B cell (primary cell): ENCODE results near the gene SLC43A1. TPM values are rescaled to one million over a fixed set of nuclear protein-coding genes. Genes with fewer than 3 reads are reported as not detected.

Source experiments
- ATAC-seq: fragments of 200-7000 bp; cut with Tn5 transposase; one replicate; pipeline ENCODE4 v1.10.0; 2021; ENCODE audit warnings: low read depth, mild to moderate bottlenecking, moderate number of reproducible peaks, moderate library complexity
- CTCF ChIA-PET: fragments of 350-600 bp; sonication (Branson Sonifier 250); formaldehyde crosslinking; loops from one replicate; lab custom pipeline; 2021; ENCODE audit warnings: antibody characterized with exemption, inconsistent platforms; lab: Charles Lee
- POLR2A ChIA-PET: fragments of 350-600 bp; sonication (Branson Sonifier 250); formaldehyde crosslinking; loops from one replicate; lab custom pipeline; 2021; ENCODE audit warnings: antibody characterized with exemption; lab: Charles Lee
- DNase-seq: peaks from one replicate; pipeline ENCODE4 v3.0.0; 2013
- H2AFZ ChIP-seq: 2 replicates; pipeline ENCODE4 v1.6.1; 2012; ENCODE audit warnings: mild to moderate bottlenecking, low read depth, low read length; ENCODE audit not compliant: insufficient read depth, poor library complexity, severe bottlenecking
- H3K27ac ChIP-seq, 2 donors: 1 replicate in 1 of 2; 2 replicates in 1 of 2; pipeline ENCODE4 v1.5.1; 2012 to 2013; ENCODE audit warnings: low read length in 2 of 2, mild to moderate bottlenecking in 2 of 2, moderate library complexity in 1 of 2
- H3K27me3 ChIP-seq, 4 experiments: fragments of 200-600 bp in 1 of 4; sonication (generic) in 1 of 4; replicated peaks in 1 of 4; 1 replicate in 2 of 4; 2 replicates in 2 of 4; pipeline versions ENCODE4 v1.6.1 to v1.7.0; 2013 to 2016; ENCODE audit warnings: low read length in 3 of 4, mild to moderate bottlenecking in 2 of 4, mixed read lengths in 1 of 4, moderate library complexity in 1 of 4; ENCODE audit not compliant: insufficient read depth in 4 of 4, control insufficient read depth in 3 of 4; ENCODE audit errors: control extremely low read depth in 1 of 4
- H3K36me3 ChIP-seq, 2 experiments: replicated peaks in 1 of 2; 1 replicate in 1 of 2; 2 replicates in 1 of 2; pipeline versions ENCODE4 v1.6.1 to v1.7.1; 2013; ENCODE audit warnings: low read length in 1 of 2; ENCODE audit not compliant: insufficient read depth in 2 of 2, control insufficient read depth in 1 of 2; ENCODE audit errors: control extremely low read depth in 1 of 2, extremely low read depth in 1 of 2
- H3K4me1 ChIP-seq, 2 donors: fragments of 200-600 bp in 1 of 2; sonication (generic) in 1 of 2; 1 replicate in 1 of 2; 2 replicates in 1 of 2; pipeline versions ENCODE4 v1.5.1 to v1.6.1; 2013 to 2017; ENCODE audit warnings: low read length in 2 of 2; ENCODE audit not compliant: control insufficient read depth in 2 of 2, insufficient read depth in 2 of 2
- H3K4me2 ChIP-seq: replicated peaks from 2 replicates; pipeline ENCODE3; 2012; ENCODE audit warnings: mild to moderate bottlenecking, low read depth, low read length; ENCODE audit not compliant: poor library complexity, severe bottlenecking
- H3K4me3 ChIP-seq, 5 experiments: fragments of 200-600 bp in 1 of 5; sonication (generic) in 1 of 5; 1 replicate in 3 of 5; 2 replicates in 2 of 5; pipeline versions ENCODE4 v1.5.1 to v1.7.0; 2011 to 2016; ENCODE audit warnings: low read length in 4 of 5, mild to moderate bottlenecking in 4 of 5, low read depth in 2 of 5, control low read depth in 1 of 5, moderate library complexity in 1 of 5; ENCODE audit not compliant: insufficient read depth in 1 of 5; ENCODE audit errors: control extremely low read depth in 1 of 5, extremely low read depth in 1 of 5
- H3K79me2 ChIP-seq: fragments of 200-600 bp; sonication (generic); one replicate; pipeline ENCODE4 v1.6.0; 2016; ENCODE audit warnings: low read length; ENCODE audit not compliant: control insufficient read depth, insufficient read depth
- H3K9ac ChIP-seq: fragments of 200-600 bp; sonication (generic); 2 replicates; pipeline ENCODE4 v1.6.1; 2017; ENCODE audit warnings: mild to moderate bottlenecking, low read length, moderate library complexity
- H3K9me3 ChIP-seq, 3 donors: one replicate each; pipeline versions ENCODE4 v1.6.1 to v1.7.1; 2013; ENCODE audit warnings: low read length in 2 of 3; ENCODE audit not compliant: control insufficient read depth in 2 of 3, insufficient read depth in 1 of 3; ENCODE audit errors: control extremely low read depth in 1 of 3
- H4K20me1 ChIP-seq: 2 replicates; pipeline ENCODE4 v1.6.0; 2012; ENCODE audit warnings: mild to moderate bottlenecking, low read length; ENCODE audit not compliant: insufficient read depth, control insufficient read depth, poor library complexity, severe bottlenecking
- H3K27ac Mint-ChIP-seq: one replicate; pipeline ENCODE4 v1.8.0; 2021; ENCODE audit warnings: mixed read lengths
- H3K27me3 Mint-ChIP-seq: one replicate; pipeline ENCODE4 v1.8.0; 2021; ENCODE audit warnings: mixed read lengths
- H3K4me1 Mint-ChIP-seq: one replicate; pipeline ENCODE4 v1.8.0; 2021; ENCODE audit warnings: mixed read lengths
- H3K4me3 Mint-ChIP-seq: one replicate; pipeline ENCODE4 v1.8.0; 2021; ENCODE audit warnings: mixed read lengths
- H3K9me3 Mint-ChIP-seq: one replicate; pipeline ENCODE4 v1.8.0; 2022; ENCODE audit warnings: mixed read lengths; ENCODE audit not compliant: insufficient read depth
- CTCF ChIP-seq: fragments of 200-600 bp; IDR thresholded peaks from one replicate; pipeline ENCODE4 v1.8.0; 2022; ENCODE audit warnings: antibody characterized with exemption, mild to moderate bottlenecking
- EZH2 ChIP-seq: IDR thresholded peaks from 2 replicates; pipeline ENCODE4 v1.6.1; 2012; ENCODE audit warnings: borderline replicate concordance, low read depth, mild to moderate bottlenecking, moderate library complexity, low read length; ENCODE audit not compliant: insufficient read depth, poor library complexity, severe bottlenecking
- WGBS: methylation state at CpG from one replicate; pipeline ENCODE4 v1.1.5; 2013; ENCODE audit warnings: missing lambda C conversion rate; ENCODE audit not compliant: insufficient coverage; 5-methylcytosine and 5-hydroxymethylcytosine counted together
- intact Hi-C: fragments of 100-400 bp; cut with micrococcal nuclease; formaldehyde crosslinking; loops from one replicate; pipeline ENCODE4 v1.10.0; 2022
- polyA plus RNA-seq: library from polyadenylated mRNA; depleted of rRNA; stranded (reverse); fragments of >200 nt; gene quantifications from 2 replicates; pipeline ENCODE4 v1.2.3, GENCODE V29; 2012
- total RNA-seq, 2 donors: library from RNA; stranded (reverse); fragments of 120-200 nt in 1 of 2; gene quantifications; 1 replicate in 1 of 2; 2 replicates in 1 of 2; pipeline versions ENCODE4 v1.2.3 to v1.2.4, GENCODE V29; 2013 to 2022

The SLC43A1 gene
- total and polyA plus RNA-seq, 2 donors (not counting 1 experiment from before 2014, with no cell fraction given): 3.7 to 6.4 TPM

- intact Hi-C loops: no loop called here
- TF ChIP-seq EZH2 (no peak), CTCF (no peak)
- Histone ChIP-seq H2AFZ (no peak overlapping the region), H3K4me3 (no peak overlapping the region), H3K36me3 (peaks cover 0 to 73% of the 10 kb centered on the region in 2 experiments), H3K27ac (no peak overlapping the region), H3K9me3 (no peaks in the 10 kb centered on the region), H3K9ac (no peak overlapping the region), H3K79me2 (peaks cover 1% of the 10 kb centered on the region), H3K4me2 (no peak overlapping the region), H4K20me1 (peaks cover 21% of the 10 kb centered on the region), H3K27me3 (no peaks in the 10 kb centered on the region), H3K4me1 (peaks cover 11 to 14% of the 10 kb centered on the region in 2 donors)
- Mint-ChIP-seq H3K4me1 (peaks cover 15% of the 10 kb centered on the region), H3K9me3 (no peaks in the 10 kb centered on the region), H3K27ac (no peak overlapping the region), H3K27me3 (no peaks in the 10 kb centered on the region), H3K4me3 (no peak overlapping the region)
- DNase-seq (no peak), ATAC-seq (no peak)
- CTCF ChIA-PET: interaction anchor here (0.6 kb wide), 1 partner anchor 115 kb away, joined by 3 read pairs; no protein-coding TSS in a partner anchor
- 92% methylated on average over 4 of the region's 4 CpGs for WGBS
- POLR2A ChIA-PET: no interaction called here
Observed at GRCh38 chr11:57551941-57552340, 36.4 kb upstream of the SLC43A1 start.

GRCh38 chr11:57549983-57550382, 34.5 kb upstream of the SLC43A1 start:
- no peaks in the 10 kb centered on the region for H3K27me3 Mint-ChIP-seq
- Histone ChIP-seq H3K9me3 (no peaks in the 10 kb centered on the region), H3K27me3 (no peaks in the 10 kb centered on the region), H3K79me2 (no peaks in the 10 kb centered on the region), H3K4me2 (no peak overlapping the region), H3K9ac (no peak overlapping the region), H3K4me1 (peaks cover 11 to 16% of the 10 kb centered on the region in 2 donors), H3K27ac (no peak overlapping the region), H3K4me3 (no peak overlapping the region), H2AFZ (no peak overlapping the region), H3K36me3 (peaks cover 0 to 54% of the 10 kb centered on the region in 2 experiments), H4K20me1 (peaks cover 9% of the 10 kb centered on the region)
- CTCF ChIA-PET: interaction anchor here (1.0 kb wide), 1 partner anchor 23 kb away, joined by 4 read pairs; no protein-coding TSS in a partner anchor
- H3K4me1 Mint-ChIP-seq: peaks cover 15% of the 10 kb centered on the region
- TF ChIP-seq EZH2 (no peak), CTCF (no peak)
- peak overlapping the region; percentile 67 for H3K27ac Mint-ChIP-seq
- DNase-seq (no peak), ATAC-seq (no peak)
- POLR2A ChIA-PET: no interaction called here
- H3K9me3 Mint-ChIP-seq: no peaks in the 10 kb centered on the region
- intact Hi-C loops: no loop called here
- H3K4me3 Mint-ChIP-seq: no peak overlapping the region
- WGBS: 93% methylated on average over 8 of the region's 8 CpGs
